HepG2 (cell line): ENCODE results near the gene SFRP2.

ENCODE experiments used
- CTCF ChIP-seq: sonication (generic); formaldehyde crosslinking; IDR thresholded peaks from 2 replicates; pipeline ENCODE4 v1.5.0; 2020; ENCODE audit warnings: mild to moderate bottlenecking, missing genetic modification reagents, moderate library complexity
- IRF9 ChIP-seq: sonication (generic); formaldehyde crosslinking; IDR thresholded peaks from 2 replicates; pipeline ENCODE4 v1.8.0; 2022; ENCODE audit warnings: missing genetic modification reagents, mild to moderate bottlenecking, borderline replicate concordance
- MXI1 ChIP-seq: IDR thresholded peaks from 3 replicates; pipeline ENCODE4 v1.6.1; 2012; ENCODE audit warnings: low read depth, low read length, inconsistent platforms, borderline replicate concordance
- TEAD2 ChIP-seq: sonication (generic); formaldehyde crosslinking; IDR thresholded peaks from 2 replicates; pipeline ENCODE4 v1.9.0; 2021; ENCODE audit warnings: missing genetic modification reagents
- TERF1 ChIP-seq: sonication (generic); formaldehyde crosslinking; IDR thresholded peaks from 2 replicates; pipeline ENCODE4 v1.8.0; 2022; ENCODE audit warnings: mild to moderate bottlenecking, missing genetic modification reagents, moderate library complexity
- ZNF234 ChIP-seq: sonication (generic); formaldehyde crosslinking; conservative IDR thresholded peaks from 2 replicates; pipeline ENCODE4 v1.5.1; 2020; ENCODE audit warnings: mild to moderate bottlenecking, missing genetic modification reagents

- TF ChIP-seq TEAD2 (no peak), ZNF234 (CRISPR knock-in tag) (no peak), MXI1 (no peak), TERF1 (CRISPR knock-in tag) (no peak), CTCF (CRISPR knock-in tag) (no peak), IRF9 (CRISPR knock-in tag) (no peak)
Measured at GRCh38 chr4:153759407-153760316, 29.2 kb downstream of the SFRP2 start, which contains the start of gene RNF175.
